ENCODE results near the gene LMAN1L.

The LMAN1L gene

GRCh38 chr15:74863239-74864056, 50.8 kb downstream of the LMAN1L start:
- peak; percentile 23 for DNase-seq

- no peak for DNase-seq
Observed at GRCh38 chr15:74864296-74864695, 51.7 kb downstream of the LMAN1L start.

- DNase-seq: no peak
Observed at GRCh38 chr15:74865316-74865715, 52.7 kb downstream of the LMAN1L start.

- DNase-seq: peak; percentile 43
Observed at GRCh38 chr15:74866090-74866489, 53.5 kb downstream of the LMAN1L start.

GRCh38 chr15:74867466-74868038, 54.9 kb downstream of the LMAN1L start:
- no peak for DNase-seq

- DNase-seq: no peak
Observed at GRCh38 chr15:74868059-74868458, 55.4 kb downstream of the LMAN1L start.

GRCh38 chr15:74869372-74869725, 56.7 kb downstream of the LMAN1L start:
- DNase-seq: no peak

- no peak for DNase-seq
Observed at GRCh38 chr15:74869726-74870407, 57.2 kb downstream of the LMAN1L start.

GRCh38 chr15:74870436-74871215, 58.0 kb downstream of the LMAN1L start:
- no peak for DNase-seq

GRCh38 chr15:74872702-74873035, 60.0 kb downstream of the LMAN1L start:
- DNase-seq: no peak

GRCh38 chr15:74873036-74873755, 60.6 kb downstream of the LMAN1L start, which contains the start of gene SCAMP2:
SCAMP2 (minus strand) TSS chr15:74873365; CDS start chr15:74873255, 110 bp downstream.
- peak; percentile 93 for DNase-seq

GRCh38 chr15:74873756-74874424, 61.3 kb downstream of the LMAN1L start:
- DNase-seq: peak; percentile 67

Data from DMS53 (cell line).